GM21515 (cell line): Measurements from ENCODE around the gene TMEM140.
A peak's percentile ranks its signal among the peaks of the same experiment; 100 is the strongest.
"Not testable (repeated sequence)": the region's sequence is repeated elsewhere in the genome, so short reads cannot be mapped to it uniquely, and the experiment has no call there.

Source experiments
- ATAC-seq: cut with Tn5 transposase; IDR thresholded peaks from one replicate; pipeline ENCODE4 v1.9.1; 2021; ENCODE audit not compliant: unreplicated experiment

TMEM140 gene

DNA sequence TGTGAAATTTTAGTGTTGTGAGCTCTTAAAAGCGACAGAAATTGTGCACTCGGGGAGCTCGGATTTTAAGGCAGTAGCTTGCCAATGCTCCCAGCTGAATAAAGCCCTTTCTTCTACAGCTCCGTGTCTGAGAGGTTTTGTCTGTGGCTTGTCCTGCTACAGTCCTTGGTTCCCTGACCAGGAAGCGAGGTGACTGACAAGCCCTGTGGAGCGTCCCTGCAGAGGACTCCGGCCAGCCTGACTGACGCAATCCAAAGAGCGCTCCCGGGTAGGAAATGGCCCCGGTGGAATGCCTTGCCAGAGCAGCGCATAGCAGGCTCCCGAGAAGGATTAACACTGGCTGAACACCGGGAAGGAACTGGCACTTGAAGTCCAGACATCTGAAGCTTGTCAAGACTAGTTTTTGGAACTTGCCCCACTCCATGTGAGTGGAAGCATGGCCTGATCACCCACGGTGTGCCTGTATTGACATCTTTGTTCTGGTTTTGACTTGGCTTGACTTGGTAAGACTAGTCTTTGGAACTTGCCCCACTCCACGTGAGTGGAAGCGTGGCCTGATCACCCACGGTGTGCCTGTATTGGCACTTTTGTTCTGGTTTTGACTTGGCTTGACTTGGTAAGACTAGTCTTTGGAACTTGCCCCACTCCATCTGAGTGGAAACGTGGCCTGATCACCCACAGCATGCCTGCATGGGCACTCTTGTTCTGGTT is 23.9 kb downstream of the TMEM140 start:
- not testable (repeated sequence) for ATAC-seq

DNA sequence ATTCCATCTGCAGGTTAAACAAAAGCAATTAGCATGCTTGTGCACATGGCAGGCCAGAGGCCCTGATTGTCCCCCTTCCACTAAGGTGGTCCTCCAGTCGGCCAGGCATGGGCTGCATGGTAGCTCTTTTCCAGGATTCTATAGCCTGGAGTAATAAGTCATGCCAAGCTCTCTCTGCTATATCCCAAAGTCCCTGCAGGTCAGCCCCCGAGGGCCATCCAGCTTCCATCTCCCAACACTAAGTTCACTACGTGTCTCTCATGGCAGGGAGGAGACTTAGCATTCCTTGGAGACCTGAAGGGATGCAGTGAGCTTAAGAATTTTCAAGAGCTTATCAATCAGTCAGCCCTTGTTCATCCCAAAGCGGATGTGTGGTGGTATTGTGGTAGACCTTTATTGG is 26.0 kb downstream of the TMEM140 start:
- not testable (repeated sequence) for ATAC-seq

DNA sequence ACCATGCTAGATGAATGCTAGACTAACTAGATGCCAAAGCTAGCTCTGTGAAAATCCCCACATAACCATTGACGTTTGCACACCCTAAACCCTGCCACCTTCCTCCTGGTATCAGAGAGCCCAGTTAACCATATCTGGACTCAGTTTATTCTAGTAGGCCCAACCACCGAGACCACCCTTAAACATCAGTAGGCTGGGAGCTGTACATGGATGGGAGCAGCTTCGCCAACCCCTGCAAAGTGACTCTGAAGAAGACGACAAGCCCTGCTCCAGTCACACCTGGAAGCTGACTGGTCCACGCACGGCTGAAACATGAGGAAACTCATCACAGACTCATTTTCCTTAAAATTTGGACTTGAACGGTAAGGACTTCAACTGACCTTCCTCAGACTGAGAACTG is 27.1 kb downstream of the TMEM140 start:
- ATAC-seq: no peak

DNA sequence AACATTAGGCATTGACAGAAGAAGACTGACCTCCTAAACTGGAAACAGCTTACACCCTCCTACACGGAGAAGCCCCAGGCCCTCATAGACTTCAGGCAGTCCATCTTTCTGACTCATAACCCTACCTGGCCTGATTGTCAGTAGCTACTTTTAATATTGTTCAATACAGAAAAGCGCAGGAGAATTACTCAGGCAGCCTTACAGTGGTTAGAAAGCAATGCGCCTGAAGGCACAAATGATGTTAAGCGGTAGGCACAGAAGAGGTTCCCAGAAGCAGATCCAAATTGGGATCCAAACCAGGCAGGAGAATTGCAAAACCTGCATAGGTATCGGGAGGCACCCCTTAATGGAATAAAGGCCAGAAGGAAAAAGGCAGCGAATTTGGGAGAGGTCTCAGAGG is 28.1 kb downstream of the TMEM140 start:
- no peak for ATAC-seq

DNA sequence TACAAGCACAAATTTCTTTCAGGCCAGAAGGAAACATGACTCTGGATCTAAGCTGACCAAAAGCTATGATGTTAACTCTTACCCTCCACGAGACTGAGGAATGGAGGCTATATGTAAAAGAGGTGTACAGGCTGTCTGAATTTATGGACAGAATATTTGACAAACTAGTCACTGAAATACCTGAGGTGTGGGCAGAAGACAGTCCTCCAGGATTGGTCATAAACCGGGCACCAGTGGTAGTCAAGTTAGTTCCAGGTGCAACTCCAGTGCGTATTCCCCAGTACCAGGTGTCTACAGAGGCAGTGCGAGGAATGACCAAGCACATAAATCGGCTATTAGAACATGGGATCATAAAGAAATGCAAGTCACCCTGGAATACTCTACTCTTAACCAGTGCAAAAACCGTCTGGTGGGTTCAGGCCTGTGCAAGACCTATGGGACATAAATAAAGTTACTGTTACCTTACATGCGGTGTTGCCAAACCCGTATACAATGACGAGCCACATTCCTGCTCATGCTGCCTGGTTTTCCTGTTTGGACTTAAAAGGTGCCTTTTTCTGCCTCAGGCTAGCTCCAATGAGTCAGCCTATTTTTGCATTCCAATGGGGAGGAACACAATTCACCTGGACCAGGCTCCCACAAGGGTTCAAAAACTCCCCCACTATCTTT is 29.3 kb downstream of the TMEM140 start:
- ATAC-seq: no peak

DNA sequence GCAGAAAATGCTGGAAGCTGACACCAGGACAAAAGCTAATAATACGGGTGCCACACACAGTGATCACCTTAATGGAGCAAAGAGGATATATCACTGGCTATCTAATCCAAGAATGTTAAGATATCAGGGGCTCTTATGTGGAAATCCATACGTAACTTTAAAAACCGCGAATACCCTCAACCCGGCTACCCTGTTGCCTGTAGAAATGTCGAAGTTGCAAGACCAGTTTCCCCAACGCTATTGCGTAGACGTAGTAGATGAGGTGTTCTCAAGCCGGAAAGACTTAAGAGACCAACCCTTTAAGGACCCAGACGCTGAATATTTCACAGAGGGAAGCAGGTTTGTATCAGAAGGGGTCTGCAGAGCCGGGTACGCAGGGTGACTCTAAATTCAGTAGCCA is 30.5 kb downstream of the TMEM140 start:
- no peak for ATAC-seq

DNA sequence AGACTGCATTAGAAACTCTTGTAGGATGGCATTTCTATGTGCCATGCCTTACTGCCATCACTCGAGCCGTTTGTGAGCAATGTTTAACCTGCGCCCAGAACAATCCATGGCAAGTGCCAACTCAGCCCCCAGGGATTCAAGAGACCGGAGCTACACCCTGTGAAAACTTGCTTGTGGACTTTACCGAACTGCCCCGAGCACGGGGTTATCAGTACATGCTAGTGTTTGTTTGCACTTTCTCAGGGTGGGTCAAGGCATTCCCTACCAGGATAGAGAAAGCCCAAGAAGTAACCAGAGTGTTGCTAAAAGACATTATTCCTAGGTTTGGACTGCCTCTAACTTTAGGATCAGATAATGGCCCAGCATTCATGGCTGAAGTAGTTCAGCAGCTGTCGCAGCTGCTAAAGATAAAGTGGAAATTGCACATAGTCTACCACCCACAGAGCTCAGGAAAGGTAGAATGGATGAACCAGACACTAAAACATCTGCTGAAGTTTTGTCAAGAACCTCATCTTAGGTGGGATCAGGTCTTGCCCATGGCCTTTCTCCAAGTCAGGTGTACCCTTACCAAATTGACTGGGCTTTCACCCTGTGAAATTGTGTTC is 31.6 kb downstream of the TMEM140 start:
- no peak for ATAC-seq

DNA sequence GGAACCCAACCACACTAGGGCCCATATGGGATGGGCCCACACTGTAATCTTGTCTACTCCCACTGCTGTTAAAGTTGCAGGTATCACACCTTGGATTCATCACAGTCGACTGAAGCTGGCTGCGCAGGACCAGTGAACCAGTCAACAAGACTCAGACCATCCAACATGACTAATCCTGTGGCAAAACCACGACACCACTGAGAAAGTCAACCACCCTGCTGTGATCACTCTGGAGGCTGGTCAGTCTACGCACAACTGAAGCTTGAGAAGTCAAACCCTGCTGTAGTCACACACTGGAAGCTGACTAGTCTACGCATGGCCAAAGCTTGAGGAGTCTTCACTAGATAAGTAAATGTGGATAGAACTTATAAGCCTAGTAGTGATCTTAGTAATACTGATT is 32.2 kb downstream of the TMEM140 start:
- ATAC-seq: no peak

DNA sequence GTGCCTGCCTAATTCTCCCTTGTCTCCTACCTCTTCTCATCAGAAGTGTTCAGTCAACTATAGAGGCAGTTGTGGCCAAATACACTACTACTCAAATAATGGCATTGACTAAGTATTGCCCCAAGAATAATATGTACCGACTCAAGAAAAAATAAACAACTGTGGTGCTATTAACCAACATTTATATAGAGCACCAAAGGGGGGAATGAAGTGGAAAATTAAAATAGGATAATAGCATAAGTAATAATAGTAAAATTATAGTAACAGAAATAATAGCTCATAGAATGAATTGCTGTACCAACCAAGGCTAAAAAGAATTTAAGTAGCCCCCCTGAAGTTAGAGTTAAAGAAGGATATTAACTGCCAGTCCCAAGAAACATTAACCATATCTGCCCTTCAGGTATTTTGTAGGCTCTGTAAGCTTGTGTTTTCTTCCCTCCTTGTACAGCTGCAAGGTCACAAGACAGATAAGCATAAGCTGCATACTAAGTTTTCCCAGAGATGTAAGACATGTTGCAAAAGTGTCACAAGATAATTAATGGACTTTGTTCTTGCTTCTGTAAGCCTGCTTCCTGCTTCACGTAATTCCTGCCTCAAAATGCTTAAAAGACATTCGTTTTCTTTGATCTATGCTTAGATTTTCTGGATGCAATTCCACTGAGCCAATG is 33.5 kb downstream of the TMEM140 start:
- no peak for ATAC-seq

DNA sequence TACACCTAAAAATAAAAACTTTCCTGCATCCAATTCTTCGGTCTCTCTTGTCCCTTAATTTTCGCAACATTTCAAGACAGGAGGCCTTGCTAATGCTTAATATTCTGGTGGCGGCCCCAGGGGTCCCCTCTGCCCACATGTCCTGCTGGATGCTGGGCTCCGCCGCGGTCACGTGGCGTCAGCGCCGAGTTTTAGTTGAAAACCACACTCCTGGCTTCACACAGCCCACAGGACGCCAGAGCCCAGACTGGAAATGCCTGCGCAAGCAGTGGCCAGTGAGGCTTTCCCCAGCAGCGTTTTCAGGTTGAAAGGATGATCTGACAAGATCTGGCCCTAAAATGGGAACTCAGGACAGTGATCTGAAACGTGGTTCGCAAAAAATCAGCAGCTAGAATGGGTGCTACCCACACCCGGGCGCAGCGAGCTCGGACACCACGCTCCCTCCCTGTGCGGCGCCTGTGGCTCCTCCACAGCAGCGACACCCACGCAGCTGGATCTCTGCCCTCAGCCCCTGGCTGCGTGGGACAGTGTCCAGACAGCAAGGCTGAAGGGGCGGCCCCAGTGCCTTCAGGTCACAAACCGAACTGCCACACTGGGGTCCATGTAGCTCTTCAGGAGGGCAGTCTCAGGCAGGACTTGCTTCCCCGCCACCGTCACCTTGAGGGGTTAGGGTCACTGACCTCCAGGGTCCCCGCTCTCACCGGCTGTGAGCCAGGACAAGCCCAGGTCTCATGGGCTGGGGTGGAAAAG is 34.2 kb downstream of the TMEM140 start:
- ATAC-seq: no peak

DNA sequence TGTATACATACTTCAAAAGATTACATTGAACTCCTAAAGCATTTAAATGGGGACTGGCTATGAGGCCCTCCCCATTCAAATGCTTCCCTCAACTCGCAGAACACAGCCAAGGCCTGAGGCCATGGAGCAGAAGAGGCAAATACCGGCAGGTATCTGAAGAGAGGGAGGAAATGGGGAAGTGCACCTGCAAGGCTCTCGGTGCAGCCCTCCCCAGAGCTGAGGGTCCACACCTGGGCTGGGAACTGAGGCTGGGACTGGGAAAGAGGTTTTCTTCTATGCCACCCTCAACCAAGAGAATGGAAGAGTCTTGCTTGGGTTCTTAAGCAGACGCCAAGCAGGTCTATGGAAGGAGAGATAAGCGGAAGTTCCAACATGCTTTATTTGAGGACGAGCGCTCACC is 35.6 kb downstream of the TMEM140 start:
- no peak for ATAC-seq

DNA sequence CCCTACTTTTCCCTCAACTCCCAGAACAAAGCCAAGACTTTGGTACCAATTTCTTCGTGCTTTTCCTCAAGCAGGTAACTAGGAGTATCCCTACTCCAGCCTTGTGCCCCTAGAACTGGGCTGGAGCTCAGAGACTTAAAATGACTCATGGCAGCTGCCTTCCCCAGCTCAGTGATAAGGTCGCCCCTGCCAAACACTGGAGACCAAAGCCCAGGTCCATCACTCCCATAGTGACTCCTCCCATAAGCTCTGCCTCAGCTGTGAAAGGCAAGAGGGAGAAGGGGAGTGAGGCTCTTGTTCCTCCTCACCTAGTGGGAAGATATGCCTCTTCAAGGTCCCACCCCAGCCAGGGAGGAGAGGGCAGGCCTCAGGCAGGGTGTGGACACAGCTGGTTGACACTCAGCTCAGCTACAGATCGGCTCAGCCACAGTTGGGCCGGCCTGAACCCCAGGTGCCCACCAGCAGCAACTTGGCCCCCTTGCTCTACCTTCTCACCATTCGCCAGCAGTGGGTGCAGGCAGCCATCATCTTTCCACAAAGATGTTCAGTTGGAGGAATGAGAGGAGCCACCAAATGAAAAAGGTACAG is 36.5 kb downstream of the TMEM140 start:
- no peak for ATAC-seq

DNA sequence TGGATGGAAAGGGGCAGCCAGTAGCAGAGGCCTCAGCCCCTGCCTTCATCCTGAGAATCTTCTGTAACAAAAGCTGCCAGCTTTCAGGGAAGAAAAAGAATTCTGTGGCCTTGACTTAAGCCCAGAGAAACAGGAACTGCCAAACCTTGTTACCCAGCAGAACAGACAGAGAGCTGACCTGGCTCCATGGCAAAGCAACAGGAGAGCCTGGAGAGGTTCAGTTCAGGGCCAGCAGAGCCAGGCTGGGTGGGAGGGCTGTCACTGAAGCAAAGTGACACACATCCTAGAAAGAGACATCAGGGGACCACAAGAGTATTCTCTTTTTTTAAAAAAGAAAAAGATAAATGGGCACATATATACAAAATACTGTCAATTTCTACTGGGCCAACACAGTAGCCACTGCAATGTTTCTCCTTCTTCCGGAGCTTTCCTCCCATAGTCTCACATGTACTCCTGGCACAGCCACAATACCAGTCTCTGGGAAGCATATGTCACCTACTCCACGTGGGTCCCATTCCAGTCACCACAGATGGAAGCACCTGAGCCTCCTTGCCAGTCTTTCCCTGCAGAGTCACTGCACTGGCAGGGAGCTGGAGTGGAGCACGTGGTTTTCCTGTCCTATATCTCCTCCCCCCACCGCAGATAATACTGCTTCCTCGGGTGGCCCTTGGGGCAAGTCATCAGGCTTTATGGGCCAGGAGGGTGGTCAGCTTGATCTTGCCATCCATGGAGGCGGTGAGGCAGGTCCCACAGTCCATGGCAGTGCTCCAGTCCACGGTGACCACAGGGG is 37.8 kb downstream of the TMEM140 start:
- no peak for ATAC-seq

DNA sequence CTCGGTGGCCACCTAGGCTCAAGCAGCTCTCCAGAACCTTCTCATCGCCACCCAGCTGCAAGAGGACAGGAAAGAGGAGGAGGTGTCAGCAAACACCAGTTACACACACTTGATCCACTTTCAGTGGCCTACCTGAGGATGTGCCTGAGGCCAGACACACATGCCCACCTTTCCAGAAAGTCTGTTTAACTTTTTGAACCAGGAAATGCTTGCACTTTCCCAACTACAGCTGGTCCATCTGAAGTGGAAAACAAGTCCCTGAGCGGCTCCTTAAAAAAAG is 38.3 kb downstream of the TMEM140 start:
- ATAC-seq: no peak

DNA sequence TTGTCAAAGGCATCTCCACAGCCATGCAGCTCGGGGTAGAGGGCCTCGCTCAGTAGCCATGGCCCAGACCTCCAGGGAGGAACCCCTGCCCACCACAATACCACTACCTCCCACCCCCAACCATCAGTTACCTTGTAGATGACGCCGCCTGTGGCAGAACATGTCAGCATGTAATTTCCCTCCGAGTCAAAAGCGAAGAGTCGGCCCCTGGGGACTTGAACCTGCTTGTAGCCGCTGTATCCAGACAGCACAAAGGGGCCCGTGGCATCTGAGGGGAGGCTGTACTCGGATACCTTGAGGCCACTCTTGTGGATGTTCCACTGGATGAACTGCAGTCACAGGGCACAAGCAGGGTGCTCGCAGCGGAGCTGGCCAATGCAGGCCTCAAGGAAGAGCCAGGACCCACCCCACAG is 39.0 kb downstream of the TMEM140 start:
- ATAC-seq: peak; percentile 52

DNA sequence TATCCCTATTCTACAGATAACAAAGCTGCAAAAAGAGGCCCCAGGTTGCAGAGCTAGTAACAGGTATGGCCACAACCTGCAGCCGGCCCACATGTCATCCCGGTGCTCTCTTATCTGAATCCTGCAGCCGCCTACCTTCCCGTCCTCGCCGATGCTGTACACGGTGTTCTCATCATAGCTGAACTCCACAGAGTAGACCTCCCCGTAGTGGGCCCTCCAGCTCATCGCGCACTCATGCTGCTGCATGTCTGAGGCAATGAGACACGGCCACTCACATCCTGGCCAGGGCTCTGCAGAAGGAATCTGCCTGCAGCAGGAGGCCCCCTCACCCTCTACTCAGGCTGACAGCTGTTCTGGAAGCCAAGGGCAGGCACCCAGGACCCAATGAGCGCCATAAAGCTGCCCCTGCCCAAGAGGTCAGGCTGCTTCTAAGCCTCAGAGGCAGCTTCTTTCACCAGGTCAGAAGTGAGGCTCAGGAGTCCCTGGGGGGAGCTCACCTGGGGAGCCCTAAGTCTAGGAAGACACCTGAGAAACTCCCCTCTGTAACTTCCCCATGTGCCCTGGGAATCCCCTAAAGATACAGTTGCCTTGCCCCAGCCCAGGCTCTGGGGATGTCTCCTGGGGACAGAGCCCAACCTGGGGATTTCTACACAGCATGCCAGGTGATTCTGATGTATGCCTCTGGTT is 40.6 kb downstream of the TMEM140 start:
- ATAC-seq: no peak

DNA sequence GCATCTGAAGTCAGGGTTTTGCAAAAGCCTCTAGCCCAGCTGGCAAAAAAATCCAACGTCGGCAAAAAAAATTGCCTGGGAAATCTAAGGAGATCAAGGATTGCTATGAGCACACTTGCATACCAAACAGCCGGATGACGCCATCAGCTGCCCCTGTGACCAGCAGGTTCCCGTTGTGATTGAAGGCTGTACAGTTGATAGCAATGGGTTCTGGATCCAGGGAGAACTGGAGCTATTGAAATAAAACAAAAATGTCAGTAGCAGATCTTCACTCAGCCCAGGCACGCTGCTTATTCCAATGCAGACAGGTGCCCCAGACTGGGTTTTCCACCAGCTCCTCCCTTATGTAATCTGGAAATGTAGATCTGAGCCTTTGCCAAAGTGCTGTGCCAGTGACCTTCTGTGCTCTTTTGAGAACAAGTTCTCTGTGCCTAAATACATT is 41.4 kb downstream of the TMEM140 start:
- ATAC-seq: no peak

DNA sequence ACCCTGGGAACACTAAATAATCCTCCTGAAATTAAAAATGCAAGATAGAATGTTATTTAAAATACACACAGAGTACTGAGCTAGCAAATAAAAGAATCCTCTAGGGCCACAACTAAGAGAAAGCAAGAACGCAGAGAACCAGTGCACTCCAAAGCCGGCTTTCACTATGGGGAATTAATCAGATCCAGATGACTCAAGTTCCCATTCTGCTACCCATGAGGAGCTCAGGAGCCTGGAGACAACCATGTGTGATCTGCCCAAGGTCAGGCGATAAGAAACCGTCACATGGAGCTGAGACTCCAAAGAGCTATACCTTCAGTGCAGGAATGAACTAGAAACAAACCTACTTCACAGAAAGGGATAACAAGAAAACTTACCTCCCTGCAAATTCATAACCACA is 42.1 kb downstream of the TMEM140 start:
- ATAC-seq: no peak

DNA sequence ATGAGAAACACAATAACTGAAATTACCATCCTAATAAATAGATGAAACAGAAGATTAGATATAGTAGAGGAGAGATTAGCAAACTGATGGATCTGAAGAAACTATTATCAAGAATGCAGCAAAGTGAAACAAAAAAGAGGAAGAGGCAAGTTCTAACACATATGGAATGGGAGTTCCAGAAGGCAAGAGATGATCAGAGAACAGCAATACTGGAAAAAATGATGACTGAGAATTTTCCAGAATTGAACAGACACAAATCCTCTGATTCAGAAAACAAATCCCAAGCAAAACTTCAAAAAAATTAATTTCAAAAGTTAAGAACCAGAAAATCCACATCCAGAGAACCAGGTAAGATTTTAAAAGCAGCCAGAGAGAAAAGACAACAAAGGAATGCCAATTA is 42.8 kb downstream of the TMEM140 start:
- ATAC-seq: no peak
